H1 (cell line): Measurements from ENCODE around the gene MED12L.

ENCODE experiments used
- ASH2L ChIP-seq: fragments of 200-600, 300-600 bp; sonication (generic); IDR thresholded peaks from one replicate; pipeline ENCODE4 v1.7.1; 2017; ENCODE audit warnings: low read length
- BACH1 ChIP-seq: IDR thresholded peaks from 2 replicates; pipeline ENCODE4 v1.6.1; 2012; ENCODE audit warnings: low read length, improper control_type of control experiment
- CEBPB ChIP-seq: IDR thresholded peaks from 2 replicates; pipeline ENCODE4 v1.6.1; 2012; ENCODE audit warnings: low read depth, low read length
- CTCF ChIP-seq, 3 experiments: IDR thresholded peaks; 1 replicate in 2 of 3; 2 replicates in 1 of 3; pipeline versions ENCODE4 v1.5.1 to v1.6.1; 2011; ENCODE audit warnings: low read length in 3 of 3, mild to moderate bottlenecking in 3 of 3, inconsistent platforms in 2 of 3, low read depth in 1 of 3, moderate library complexity in 1 of 3; ENCODE audit not compliant: insufficient read depth in 1 of 3; ENCODE audit errors: control extremely low read depth in 1 of 3
- EZH2 ChIP-seq: fragments of 200-600 bp; sonication (generic); IDR thresholded peaks from 2 replicates; pipeline ENCODE4 v1.7.1; 2012; ENCODE audit warnings: low read depth, mild to moderate bottlenecking, moderate library complexity, low read length, inconsistent platforms; ENCODE audit not compliant: severe bottlenecking
- FOSL1 ChIP-seq: IDR thresholded peaks from 2 replicates; pipeline ENCODE4 v1.6.1; 2011; ENCODE audit warnings: mild to moderate bottlenecking, low read depth, low read length, moderate library complexity; ENCODE audit not compliant: insufficient read depth
- HDAC2 ChIP-seq, 2 experiments: fragments of 300-600 bp in 1 of 2; sonication (generic) in 1 of 2; IDR thresholded peaks; 2 replicates each; pipeline ENCODE4 v1.6.1; 2011 to 2012; ENCODE audit warnings: low read depth in 2 of 2, low read length in 2 of 2, mild to moderate bottlenecking in 2 of 2, moderate library complexity in 2 of 2, borderline replicate concordance in 1 of 2, inconsistent platforms in 1 of 2
- JUN ChIP-seq: IDR thresholded peaks from 2 replicates; pipeline ENCODE4 v1.6.1; 2011; ENCODE audit warnings: low read depth, mild to moderate bottlenecking, improper control_type of control experiment, low read length
- NANOG ChIP-seq: IDR thresholded peaks from 2 replicates; pipeline ENCODE4 v1.6.1; 2011; ENCODE audit warnings: low read length, low read depth, mild to moderate bottlenecking, inconsistent platforms; ENCODE audit not compliant: insufficient read depth, poor library complexity, severe bottlenecking
- POLR2A ChIP-seq, 2 experiments: IDR thresholded peaks; 1 replicate in 1 of 2; 2 replicates in 1 of 2; pipeline ENCODE4 v1.6.1; 2011; ENCODE audit warnings: low read depth in 2 of 2, low read length in 2 of 2, mild to moderate bottlenecking in 2 of 2; ENCODE audit errors: control extremely low read depth in 1 of 2
- SRF ChIP-seq: IDR thresholded peaks from 2 replicates; pipeline ENCODE4 v1.6.1; 2011; ENCODE audit warnings: mild to moderate bottlenecking, low read depth, low read length, moderate library complexity
- YY1 ChIP-seq: IDR thresholded peaks from 2 replicates; pipeline ENCODE4 v1.6.1; 2011; ENCODE audit warnings: low read depth, mild to moderate bottlenecking, low read length

GRCh38 chr3:151356794-151357462 lies 271.5 kb downstream of the MED12L start:
- TF ChIP-seq CEBPB (no peak), SRF (no peak), POLR2A (IDR thresholded peaks at IDR 0.05; ENCODE audit: control extremely low read depth in 1 of 2, low read depth in 2 of 2, low read length in 2 of 2) (no peak), EZH2 (no peak), FOSL1 (no peak), HDAC2 (IDR thresholded peaks at IDR 0.05; ENCODE audit: borderline replicate concordance in 1 of 2, low read depth in 2 of 2, low read length in 2 of 2) (no peak), BACH1 (no peak), CTCF (IDR thresholded peaks at IDR 0.05; ENCODE audit: control extremely low read depth in 1 of 3, insufficient read depth in 1 of 3, low read depth in 1 of 3, low read length in 3 of 3) (no peak), ASH2L (no peak), YY1 (no peak), NANOG (no peak), JUN (no peak)
